Epithelial cell of esophagus (primary cell): ENCODE data around the gene RPTOR.
A peak's percentile ranks its signal among the peaks of the same experiment; 100 is the strongest.

Source experiments
- DNase-seq: peaks from one replicate; pipeline ENCODE4 v3.0.0; 2010; ENCODE audit warnings: low read depth
- H3K4me3 ChIP-seq: 2 replicates; pipeline ENCODE4 v1.5.1; 2011; ENCODE audit warnings: mild to moderate bottlenecking, low read length, control low read depth
- CTCF ChIP-seq: IDR thresholded peaks from 2 replicates; pipeline ENCODE4 v1.5.1; 2011; ENCODE audit warnings: low read depth, mild to moderate bottlenecking, low read length, control low read depth, inconsistent platforms; ENCODE audit not compliant: insufficient read depth; ENCODE audit errors: missing control alignments

RPTOR gene

GRCh38 chr17:80643326-80644099 is 98.9 kb downstream of the RPTOR start:
- DNase-seq, result no peak
- no peak for TF ChIP-seq CTCF
- no peak overlapping the region for H3K4me3 ChIP-seq

GRCh38 chr17:80644536-80644935 is 99.9 kb downstream of the RPTOR start:
- no peak for TF ChIP-seq CTCF
- H3K4me3 ChIP-seq, result no peak overlapping the region
- DNase-seq, result no peak

- no peak for TF ChIP-seq CTCF
- no peak overlapping the region for H3K4me3 ChIP-seq
- no peak for DNase-seq
Observed at GRCh38 chr17:80645706-80646325, 101.2 kb downstream of the RPTOR start.

GRCh38 chr17:80646328-80646727 is 101.7 kb downstream of the RPTOR start:
- H3K4me3 ChIP-seq, result no peak overlapping the region
- DNase-seq, result no peak
- no peak for TF ChIP-seq CTCF

GRCh38 chr17:80647746-80648145 is 103.1 kb downstream of the RPTOR start:
- TF ChIP-seq CTCF, result no peak
- H3K4me3 ChIP-seq, result no peak overlapping the region
- DNase-seq, result peak; percentile 50

- peak; percentile 45 for DNase-seq
- TF ChIP-seq CTCF, result no peak
- H3K4me3 ChIP-seq, result no peak overlapping the region
Observed at GRCh38 chr17:80649200-80649644, 104.6 kb downstream of the RPTOR start.
